NOMO-1 treated with dmso at 0.1 percent for 144 hours (cell line): ENCODE data around the gene AQP12B.

Experiments
- DNase-seq: peaks from one replicate; lab custom pipeline; 2025; ENCODE audit not compliant: unreplicated experiment; lab: John Stamatoyannopoulos, UW

AQP12B gene

DNA sequence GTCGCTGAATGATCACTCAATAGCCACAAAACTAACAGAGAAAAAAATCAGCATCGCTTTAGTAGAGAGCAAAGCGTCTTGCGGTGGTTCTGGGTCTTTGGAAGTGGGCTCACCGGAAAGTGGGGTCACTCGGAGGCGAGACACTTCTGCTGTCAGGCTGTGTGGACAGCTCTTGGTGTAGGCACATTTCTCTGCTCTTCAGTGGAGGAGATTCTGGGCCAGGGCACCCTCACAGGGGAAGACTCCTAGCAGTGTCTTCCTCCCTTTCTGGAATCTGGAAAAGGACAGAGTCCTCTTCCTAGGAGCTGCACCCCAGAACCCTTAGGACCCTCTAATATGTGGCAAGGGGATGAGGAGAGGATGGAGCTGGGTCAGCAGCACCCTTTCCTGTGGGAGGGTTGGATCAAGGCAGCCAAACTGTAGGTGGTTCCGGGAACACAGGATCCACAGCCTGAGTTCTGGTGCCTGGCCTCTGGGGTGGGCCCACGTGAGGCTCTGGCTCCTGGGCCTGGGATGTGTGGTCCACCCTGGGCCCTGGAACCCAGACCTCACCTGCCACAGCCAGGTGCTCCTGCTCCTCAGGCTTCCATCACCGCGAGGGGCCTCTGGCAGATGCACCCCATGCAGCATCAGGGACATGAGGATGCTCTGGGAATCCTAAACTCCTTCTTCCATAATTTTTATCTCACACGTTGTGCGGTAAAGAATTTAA, 32.3 kb downstream of the AQP12B start:
- DNase-seq: no peak

DNA sequence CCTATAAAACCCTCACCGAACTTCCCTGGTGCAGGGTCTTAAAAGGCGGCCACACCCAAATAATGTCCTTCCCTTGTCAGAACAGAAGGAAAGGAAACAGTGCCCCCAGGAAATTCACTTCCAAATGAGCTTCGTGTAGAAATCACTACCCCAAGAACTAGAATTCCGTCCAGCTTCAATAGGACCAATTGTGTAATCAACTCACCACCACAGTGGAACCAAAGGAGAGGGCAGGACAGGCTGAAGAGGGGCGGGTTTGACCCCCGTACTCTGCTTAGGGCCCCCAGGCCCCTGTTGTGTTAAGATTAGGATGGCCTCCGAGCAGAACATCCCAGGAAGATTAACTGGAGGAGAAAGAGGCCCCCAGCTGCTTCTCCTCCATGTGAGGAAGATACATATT, 33.4 kb downstream of the AQP12B start:
- no peak for DNase-seq

DNA sequence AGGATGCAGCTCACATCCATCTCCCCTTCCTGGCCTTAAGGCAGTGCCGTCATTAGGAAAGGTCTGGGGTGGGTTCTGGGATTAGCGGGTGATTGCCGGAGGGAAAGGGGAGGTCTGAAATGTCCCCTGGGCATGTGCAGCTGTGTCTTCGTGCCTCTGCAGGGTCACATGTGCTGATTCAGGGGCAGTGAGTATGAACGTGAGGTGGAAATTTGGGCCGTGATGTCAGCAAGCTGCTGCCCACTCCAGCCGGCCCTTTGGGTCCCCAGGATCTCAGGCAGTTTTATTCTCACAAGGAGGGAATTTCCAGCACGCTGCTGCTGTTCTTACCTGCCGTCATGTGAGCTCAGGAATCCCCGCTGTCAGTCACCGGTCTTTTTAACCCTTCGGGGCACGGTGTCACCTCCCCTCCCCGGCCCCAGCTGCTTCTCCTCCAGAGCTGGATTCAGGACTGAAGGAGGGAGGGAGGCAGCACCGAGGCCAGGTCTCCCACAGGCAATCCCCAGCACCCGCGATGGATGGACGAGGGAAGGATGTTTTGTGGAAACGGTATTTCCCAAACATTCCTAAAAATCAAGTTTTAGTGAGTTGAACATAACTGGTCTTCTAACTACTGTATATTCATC, 33.9 kb downstream of the AQP12B start:
- DNase-seq: no peak

DNA sequence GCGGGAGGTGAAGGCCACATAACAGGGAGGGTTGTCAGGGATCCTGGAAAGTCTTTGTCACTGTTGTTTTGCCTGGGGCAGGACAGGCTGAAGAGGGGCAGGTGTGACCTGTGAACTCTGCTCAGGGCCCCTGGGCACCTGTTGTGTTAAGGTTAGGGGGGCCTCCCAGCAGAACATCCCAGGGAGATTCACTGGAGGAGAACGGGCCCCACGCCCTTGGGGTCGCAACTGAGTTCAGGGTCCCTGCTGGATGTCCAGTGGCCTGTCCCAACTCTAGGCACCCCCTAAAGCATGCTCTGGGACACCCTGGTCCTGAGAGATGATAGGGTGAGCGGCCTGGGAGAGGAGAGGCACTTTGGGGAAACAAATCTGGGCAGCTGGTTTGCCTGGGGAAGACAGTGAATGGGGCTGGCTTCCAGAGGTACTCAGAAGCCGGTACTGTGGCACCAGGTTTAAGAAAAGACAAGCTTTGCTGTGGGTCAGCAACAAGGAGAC, 34.5 kb downstream of the AQP12B start:
- no peak for DNase-seq

DNA sequence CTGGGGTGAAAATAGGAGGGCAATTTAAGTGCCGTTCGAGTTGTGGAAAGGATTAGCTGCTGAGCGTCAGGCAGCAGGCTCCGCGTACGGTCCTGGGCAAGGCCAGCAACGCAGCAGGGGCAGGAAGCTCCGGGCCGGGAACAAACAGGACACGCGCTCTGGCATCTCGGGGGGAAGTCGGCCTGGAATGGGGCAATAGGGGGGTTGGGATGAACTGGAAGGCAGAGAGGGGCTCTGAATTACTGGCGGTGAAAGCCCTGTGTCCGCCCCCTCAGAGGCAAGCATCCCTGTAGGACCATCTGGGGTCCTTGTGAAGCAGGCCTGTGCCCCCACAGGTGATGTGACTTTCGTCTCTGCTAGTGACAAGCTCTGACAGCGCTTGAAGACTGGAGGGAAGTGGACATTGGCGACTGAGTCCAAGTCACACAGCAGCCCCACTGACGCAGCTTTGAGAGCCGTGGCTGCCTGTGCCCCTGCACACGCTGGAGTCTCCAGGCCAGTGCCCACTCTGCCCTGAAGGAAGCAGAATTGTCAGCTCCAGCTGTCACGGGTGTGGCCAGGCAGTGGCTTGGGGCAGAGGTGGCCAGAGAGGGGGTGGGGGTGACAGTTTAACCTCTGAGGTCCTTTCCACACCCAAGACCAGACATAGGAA, 35.1 kb downstream of the AQP12B start:
- DNase-seq: no peak

DNA sequence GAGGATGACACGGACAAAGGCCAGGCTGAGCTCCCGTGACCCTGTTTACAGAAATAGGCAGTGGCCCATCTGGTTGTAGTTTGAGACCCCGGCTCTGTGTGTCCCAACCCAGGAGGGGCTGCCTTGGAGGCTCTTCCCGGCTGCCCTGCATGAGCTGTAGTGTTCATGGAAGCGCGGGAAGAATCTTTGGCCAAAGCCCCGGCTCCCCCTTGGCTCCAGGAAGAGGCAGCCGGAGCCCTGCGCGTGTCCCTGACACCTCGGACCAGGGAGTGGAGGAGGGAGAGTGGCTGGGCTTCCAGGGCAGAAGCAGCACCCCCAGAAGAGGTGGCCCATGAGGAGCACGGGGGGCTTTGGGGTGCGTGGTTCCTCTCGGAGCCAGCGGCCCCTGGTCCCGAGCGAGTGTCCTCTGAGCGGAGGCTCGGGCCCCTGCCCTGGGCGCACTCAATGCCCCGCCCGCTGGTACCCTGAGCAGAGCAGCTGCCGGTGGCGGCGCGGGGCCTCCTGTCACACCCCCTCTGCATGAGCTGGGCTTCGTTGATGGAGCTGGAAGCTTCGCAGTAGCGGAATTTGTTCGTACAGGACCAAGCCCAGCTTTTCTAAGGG, 35.7 kb downstream of the AQP12B start:
- no peak for DNase-seq

DNA sequence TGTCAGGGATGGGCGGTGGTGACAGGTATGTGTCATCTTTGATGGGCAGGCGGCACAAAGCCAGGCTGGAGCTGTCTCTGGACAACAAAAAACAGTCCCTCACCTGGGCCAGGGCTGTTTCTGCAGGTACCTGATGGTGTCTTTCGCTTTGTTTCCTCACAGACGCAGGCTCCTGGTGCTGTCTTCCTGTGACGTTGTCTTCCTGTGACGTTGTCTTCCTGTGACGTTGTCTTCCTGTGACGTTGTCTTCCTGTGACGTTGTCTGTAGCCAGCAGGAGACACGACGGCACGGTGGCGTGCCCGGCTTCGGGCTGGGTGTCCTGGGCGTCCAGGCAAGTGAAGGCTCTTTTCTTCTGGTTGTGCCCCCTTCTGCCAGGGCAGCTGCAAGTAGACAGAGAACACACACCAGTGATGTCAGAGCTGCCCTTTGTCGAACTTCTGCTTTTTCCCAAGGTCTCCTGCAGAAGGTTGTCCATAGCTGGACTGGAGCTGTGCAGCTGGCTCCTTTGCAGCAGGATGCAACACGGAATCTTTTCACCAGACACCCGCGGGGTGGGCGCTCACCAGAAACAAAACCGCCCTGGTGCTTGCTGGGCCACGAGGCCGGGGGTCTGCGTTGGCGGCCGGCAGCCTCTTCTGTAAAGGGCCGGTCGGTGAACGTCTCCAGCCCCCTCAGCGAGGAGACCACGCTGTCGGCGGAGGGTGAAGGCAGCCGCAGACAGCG, 36.3 kb downstream of the AQP12B start:
- no peak for DNase-seq

DNA sequence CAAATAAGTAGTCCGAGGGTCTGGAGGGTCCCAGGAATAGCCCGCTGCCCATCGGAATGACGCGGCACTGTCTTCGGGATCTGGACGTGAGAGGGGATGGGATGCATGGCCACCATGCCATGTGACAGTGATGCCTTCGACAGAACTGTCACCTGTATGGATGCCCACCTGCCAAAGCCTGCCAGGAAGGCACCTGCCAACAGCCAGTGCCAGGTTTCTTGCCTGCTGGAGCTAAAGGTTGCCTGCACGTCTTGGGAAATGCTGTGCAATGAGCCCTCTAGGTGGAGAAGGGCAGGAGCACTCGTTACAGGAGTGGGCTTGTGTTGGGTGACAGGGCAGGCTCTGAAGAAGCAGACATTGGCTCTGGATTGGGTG, 36.9 kb downstream of the AQP12B start:
- no peak for DNase-seq

DNA sequence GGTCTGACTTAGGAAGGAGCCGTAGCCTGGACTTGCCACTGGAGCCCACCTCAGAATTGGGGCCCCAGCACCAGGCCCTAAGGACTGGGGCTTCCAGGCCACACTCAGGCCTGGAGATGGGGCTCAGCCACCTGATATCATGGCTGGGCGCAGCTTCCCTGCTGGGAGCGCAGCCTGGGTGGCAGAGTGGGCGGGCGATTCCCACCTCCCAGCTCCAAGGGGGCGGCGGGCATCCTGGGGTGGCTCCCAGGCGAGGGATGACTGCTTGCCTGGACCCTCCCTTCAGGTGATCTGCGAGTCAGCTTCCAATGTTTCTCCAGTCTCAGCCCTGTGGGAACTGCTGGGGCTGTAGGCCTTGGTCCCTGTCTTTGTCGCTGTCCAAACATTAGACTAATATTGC, 37.3 kb downstream of the AQP12B start:
- DNase-seq: no peak

DNA sequence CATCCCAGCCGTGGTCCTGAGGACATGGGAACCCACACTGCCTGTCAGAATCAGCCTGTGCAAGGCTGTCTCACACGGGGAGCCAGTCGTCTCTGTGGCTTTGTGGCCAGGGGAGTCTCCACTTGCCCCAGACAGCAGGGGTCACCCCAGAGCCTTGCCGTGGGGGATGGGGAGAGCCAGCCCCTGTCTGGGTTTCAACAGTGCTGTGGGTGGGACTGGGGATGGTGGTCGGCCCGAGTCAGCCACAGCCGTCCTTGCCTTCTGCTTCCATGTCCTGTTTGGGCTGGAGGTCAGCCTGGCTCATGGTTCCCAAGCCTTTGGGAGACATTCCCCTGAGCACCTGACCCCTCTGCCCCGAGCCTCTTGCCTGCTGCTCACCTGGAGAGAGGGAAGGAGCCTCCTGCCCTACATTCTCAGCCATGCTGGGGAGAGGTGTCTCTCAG, 37.8 kb downstream of the AQP12B start:
- DNase-seq: no peak

DNA sequence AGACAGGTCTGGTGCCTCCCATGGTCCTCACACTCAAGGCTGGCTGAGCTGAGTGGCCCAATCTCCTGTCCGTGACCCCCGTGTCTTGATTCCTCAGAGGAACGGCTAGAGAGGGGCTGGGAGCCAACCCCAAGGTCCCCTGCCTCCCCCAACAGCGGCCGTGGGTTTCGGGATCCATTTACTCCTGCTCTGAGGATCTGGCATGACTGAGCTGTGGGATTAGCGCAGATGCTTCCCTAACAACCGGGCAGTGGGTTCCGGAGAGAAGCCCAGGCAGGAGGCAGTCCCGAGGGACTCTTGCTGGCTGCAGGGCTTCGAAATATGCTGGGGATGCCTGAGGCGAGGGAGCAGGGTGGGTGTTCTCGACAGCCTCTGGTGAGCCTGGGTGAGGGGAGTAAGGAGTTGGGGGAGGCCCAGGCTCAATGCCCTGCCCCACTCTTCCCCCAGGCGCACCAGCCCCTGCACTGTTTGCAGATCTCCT, 38.5 kb downstream of the AQP12B start:
- no peak for DNase-seq

DNA sequence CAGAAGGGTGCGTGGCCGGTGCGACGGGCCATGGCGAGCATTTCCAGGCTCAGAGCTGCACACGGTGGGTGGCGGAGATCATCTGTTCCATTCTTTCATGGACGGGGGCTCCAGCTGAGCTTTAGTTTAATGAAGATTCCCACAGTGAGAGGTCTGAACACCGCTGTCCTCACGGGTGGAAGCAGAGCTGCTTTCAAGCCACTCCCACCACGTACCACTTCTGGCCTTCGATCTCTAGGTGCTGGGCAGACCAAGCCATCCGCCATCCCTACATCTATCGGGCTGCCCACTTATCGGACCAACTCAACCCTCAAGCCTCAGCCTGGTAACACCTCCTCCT, 38.9 kb downstream of the AQP12B start:
- DNase-seq: no peak

DNA sequence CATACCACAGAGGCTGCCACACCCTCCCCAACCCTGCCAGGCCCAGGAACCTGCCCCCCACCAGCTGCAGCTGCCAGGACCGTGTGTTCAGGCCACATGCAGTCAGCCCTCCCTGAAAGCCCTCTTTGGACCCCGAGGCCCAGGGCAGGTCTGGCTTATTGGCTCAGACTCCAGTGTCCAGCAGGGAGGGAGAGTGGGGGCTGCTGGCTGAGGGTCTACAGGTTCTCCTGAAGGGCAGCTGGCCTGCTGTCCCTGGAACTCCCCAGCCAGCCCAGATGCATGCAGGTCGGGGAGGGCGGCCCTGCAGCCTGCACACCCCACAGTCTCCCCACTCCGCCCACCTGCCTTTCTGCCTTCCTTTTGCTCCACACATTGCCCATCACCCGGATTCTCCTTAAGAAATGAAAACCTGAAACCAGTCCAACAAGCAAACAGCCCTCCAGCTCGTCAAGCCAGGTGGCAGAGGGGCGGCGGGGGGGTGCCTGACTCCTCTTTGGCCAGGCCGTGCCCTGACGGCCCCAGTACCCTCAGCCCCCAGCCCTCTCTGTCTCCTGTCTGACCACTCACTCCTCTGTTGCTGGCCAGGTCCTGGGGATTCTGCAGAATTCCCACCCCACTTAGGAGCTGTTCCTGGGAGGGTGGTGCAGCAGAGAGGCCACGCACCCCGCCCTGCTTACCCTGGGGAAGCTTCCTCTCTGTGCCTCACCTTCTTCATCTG, 39.4 kb downstream of the AQP12B start:
- no peak for DNase-seq

DNA sequence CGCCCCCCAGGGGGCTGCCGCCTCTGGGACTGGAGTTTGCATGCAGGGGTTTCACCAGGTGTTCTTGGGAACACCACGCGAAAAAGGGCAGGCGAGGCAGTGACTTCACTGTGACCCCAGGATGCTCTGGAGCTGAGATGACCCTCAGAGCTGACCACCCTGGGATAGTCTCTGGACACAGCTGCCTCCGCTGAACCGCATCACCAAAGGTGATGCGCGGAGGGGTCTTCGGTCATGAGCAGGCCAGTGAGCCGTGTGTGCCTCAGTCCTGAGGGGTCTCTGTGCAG, 39.9 kb downstream of the AQP12B start:
- no peak for DNase-seq

DNA sequence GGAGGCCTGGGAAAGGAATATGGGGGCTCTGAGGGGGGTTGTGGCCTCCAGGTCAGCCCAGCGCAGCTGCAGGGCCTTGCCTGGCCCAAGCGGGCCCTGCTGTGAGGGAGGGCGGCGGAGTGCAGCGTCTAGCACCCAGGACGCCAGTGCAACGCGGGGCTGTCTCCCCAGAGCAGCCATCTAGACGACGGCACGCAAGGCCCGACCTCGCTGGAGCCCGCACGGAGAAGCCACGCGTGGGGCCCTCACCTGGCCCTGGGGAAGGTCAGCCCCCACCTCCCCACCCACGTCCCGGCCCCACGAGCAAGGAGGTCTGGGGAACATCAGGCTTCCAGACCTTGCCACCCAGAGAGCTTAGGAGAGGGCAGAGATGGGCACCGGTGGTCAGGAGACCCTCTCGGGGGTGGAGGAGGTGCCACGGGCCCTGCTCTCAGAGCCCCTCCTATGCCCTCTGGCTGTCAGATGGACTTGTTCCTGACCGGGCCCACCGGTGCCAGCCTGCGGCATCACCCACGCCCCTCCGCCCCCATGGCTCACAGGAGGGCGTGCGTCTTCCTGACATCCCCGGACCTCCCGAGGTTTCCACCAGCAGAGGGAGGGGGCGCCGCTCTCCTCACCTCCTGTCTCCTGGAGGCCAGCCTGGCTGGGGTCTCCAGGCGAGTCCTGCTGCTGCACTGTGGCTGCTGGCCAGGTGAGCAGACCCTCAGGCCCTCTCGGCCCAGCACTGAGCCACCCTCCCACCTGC, 40.5 kb downstream of the AQP12B start:
- no peak for DNase-seq

DNA sequence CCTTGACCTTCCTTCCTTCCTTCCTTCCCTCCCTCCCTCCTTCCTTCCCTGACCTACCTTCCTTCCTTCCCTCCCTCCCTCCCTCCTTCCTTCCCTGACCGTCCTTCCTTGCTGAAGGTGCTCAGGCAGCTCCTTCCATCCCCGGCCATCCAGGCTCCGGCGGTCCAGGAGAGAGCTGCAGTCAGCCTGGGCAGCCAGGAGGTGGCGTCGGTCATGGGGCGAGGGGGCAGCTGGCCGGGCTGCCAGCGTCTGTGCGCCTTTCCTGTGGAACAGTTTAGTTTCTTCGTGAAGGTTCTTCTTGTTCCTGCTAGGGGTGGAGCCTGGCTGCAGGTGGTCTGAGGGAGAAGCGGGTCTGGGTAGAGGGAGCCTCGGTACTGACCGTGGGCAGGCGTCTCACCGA, 41.7 kb downstream of the AQP12B start:
- no peak for DNase-seq

DNA sequence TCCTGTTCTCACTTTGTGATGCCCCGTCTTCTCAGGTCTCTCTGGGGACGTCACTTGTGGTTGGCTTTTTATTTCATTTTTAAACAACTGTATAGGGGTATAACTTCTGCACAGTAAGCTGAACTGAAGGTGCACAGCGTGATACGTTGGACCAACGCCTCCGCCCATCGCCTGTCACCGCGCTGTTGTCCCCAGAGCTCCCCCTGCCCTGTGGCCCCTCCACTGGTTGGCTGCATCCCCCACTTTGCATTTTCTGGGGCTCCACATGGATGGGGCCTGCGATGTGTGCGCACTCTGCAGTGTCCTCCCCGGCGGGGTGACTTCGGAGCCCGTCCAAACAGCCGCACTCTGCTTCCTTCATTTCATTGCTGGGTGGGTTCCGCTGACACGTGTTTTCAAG, 43.1 kb downstream of the AQP12B start:
- DNase-seq: no peak

DNA sequence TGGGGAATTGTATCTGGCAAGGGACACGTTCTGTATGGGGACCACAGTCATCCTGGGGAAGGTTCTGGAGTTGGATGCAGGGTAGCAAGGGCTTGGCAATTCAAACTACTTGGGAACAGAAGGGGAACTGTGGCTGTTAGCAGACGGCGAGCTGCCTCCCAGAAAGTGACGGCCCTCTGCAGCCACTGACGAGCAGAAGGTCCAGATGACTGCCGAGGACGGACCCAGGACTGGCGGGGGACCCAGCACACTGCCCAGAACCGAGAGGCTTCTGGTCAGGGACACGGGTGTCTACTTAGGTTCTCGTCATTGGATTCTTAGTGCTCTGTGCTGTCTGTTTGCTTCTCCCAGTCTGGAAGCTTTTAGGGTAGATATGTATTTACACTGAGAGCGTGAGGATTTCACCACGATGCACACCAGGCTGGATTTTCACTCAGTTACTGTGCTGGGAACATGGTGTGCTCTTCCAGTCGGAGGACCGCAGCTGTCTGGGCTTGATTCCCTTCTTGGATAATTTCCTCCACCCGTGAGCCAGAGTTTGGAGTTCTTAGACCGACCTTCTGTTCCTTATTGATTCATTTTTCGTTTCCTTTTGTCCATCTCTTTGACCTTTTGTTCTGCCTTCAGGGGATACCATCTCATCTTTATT, 44.0 kb downstream of the AQP12B start:
- DNase-seq: no peak

DNA sequence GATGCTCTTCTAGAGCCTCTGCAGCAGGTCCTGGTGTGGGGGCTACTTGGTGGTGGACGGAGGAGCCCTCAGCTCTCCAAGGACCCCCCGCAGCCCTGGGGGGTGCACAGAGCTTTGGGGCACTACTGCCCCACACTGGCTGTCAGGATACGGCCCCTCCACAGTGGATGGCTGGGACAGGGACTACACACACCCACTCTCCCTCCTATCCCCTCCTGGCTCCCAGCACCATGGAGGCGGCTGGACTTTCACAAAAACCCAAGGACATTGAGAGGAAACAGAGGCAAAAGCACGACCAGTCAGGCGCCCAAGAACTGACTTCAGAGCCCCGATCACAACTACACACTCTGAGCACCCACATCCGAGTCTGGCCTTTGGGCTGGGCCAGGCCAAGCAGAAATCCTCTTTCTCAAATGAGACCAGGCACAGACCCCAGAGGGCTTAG, 44.8 kb downstream of the AQP12B start:
- DNase-seq: no peak
